Mesangial cell (primary cell): Measurements from ENCODE around the gene TGM5. TPM values are rescaled to one million over a fixed set of nuclear protein-coding genes. Genes with fewer than 3 reads are reported as not detected.

ENCODE experiments used
- total RNA-seq: library from RNA; depleted of rRNA; stranded (reverse); fragments of >200 nt; gene quantifications from 2 replicates; pipeline ENCODE4 v1.2.3, GENCODE V29; 2015

TGM5 gene, protein sequence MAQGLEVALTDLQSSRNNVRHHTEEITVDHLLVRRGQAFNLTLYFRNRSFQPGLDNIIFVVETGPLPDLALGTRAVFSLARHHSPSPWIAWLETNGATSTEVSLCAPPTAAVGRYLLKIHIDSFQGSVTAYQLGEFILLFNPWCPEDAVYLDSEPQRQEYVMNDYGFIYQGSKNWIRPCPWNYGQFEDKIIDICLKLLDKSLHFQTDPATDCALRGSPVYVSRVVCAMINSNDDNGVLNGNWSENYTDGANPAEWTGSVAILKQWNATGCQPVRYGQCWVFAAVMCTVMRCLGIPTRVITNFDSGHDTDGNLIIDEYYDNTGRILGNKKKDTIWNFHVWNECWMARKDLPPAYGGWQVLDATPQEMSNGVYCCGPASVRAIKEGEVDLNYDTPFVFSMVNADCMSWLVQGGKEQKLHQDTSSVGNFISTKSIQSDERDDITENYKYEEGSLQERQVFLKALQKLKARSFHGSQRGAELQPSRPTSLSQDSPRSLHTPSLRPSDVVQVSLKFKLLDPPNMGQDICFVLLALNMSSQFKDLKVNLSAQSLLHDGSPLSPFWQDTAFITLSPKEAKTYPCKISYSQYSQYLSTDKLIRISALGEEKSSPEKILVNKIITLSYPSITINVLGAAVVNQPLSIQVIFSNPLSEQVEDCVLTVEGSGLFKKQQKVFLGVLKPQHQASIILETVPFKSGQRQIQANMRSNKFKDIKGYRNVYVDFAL
- total RNA-seq, result not detected in 2 replicates

DNA sequence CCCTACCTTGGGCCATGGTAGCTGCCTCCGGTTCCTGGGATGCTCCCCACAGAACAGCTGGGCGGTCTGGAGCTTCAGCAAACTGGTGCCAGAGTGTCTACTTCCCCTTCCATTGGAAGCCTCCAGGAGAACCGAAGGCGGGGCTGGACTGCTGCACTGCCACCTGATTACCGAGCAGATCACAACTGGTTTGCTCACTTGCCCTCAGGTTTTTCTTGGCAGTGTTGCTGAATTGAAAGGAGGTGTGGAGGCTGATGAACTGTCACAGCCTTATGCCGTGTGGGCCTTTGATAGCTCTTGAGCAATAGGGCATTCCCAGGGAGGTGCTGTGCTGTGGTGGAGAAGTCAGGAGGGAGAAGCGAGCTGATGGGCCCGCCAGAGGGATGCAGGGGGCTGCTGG lies at the start of gene TGM5:
TGM5 (minus strand) TSS at position 95 of the 400 bp plus-strand sequence; CDS start at position 16, 79 bp downstream.

GRCh38 chr15:43302205-43302817 lies 35.6 kb upstream of the TGM5 start, which contains the start of gene TGM7:
Gene TGM7, minus strand, starts transcription at chr15:43302255.

GRCh38 chr15:43220991-43221403 lies 45.7 kb downstream of the TGM5 start, which contains the start of gene EPB42:
Gene EPB42, minus strand, starts transcription at chr15:43221018. Its CDS starts 193 bp downstream, at chr15:43220825.

GRCh38 chr15:43185157-43186002 lies 81.3 kb downstream of the TGM5 start, which contains the start of gene CCNDBP1:
Gene CCNDBP1, plus strand, starts transcription at chr15:43185403. Its CDS starts 96 bp downstream, at chr15:43185499.

Other genes starting within 250 kb of the TGM5 start
- 8.6 and 11.4 TPM in 2 replicates for gene UBR1, start 160.9 kb downstream of the TGM5 start, total RNA-seq
- gene TMEM62, start 133.3 kb downstream of the TGM5 start, total RNA-seq, result 9.4 and 11.9 TPM in 2 replicates
- 32.8 and 56.4 TPM in 2 replicates for gene CCNDBP1, start 81.5 kb downstream of the TGM5 start, total RNA-seq
- not detected in 2 replicates for gene EPB42, start 45.9 kb downstream of the TGM5 start, total RNA-seq
- not detected in 2 replicates for gene TGM7, start 35.3 kb upstream of the TGM5 start, total RNA-seq
- 4.4 and 5.2 TPM in 2 replicates for gene LCMT2, start 63.6 kb upstream of the TGM5 start, total RNA-seq
- gene ZSCAN29, start 104.1 kb upstream of the TGM5 start, total RNA-seq, result 6.7 and 17.0 TPM in 2 replicates
- gene TUBGCP4, start 104.2 kb upstream of the TGM5 start, total RNA-seq, result 12.9 and 14.3 TPM in 2 replicates
- gene TP53BP1, start 226.2 kb upstream of the TGM5 start, total RNA-seq, result 25.7 and 27.9 TPM in 2 replicates